Right lobe of liver (tissue), 6 donors: ENCODE data around the gene HNRNPU. TPM values are rescaled to one million over a fixed set of nuclear protein-coding genes. Genes with fewer than 3 reads are reported as not detected.

Source experiments
- ATAC-seq, 4 donors: fragments of 200-7000 bp; cut with Tn5 transposase; one replicate each; pipeline ENCODE4 v1.9.1; 2020; ENCODE audit warnings: mild to moderate bottlenecking in 4 of 4, moderate library complexity in 4 of 4
- DNase-seq, 3 donors: peaks; one replicate each; pipeline ENCODE4 v3.0.0-alpha.2; 2020
- H3K27ac ChIP-seq, 3 donors: fragments of 200-600 bp; one replicate each; pipeline ENCODE4 v1.8.0; 2022
- H3K27me3 ChIP-seq, 2 donors: fragments of 200-600 bp; one replicate each; pipeline ENCODE4 v1.8.0; 2022
- H3K36me3 ChIP-seq, 4 donors: fragments of 200-600 bp; sonication (generic) in 1 of 4; one replicate each; pipeline versions ENCODE4 v1.5.1 to v1.8.0; 2017 to 2022; ENCODE audit warnings: control low read depth in 1 of 4
- H3K4me1 ChIP-seq, 4 donors: fragments of 200-600 bp; sonication (generic) in 1 of 4; one replicate each; pipeline versions ENCODE4 v1.5.1 to v1.8.0; 2017 to 2022; ENCODE audit warnings: control low read depth in 1 of 4
- H3K4me3 ChIP-seq, 3 donors: fragments of 200-600 bp; one replicate each; pipeline ENCODE4 v1.8.0; 2022
- H3K9me3 ChIP-seq, 4 donors: fragments of 200-600 bp; sonication (generic) in 1 of 4; one replicate each; pipeline versions ENCODE4 v1.5.1 to v1.8.0; 2017 to 2022; ENCODE audit warnings: control low read depth in 1 of 4
- POLR2A ChIP-seq: fragments of 450-650 bp; IDR thresholded peaks from one replicate; pipeline ENCODE4 v1.6.1; 2017; ENCODE audit warnings: antibody characterized with exemption, mild to moderate bottlenecking
- WGBS: methylation state at CpG from one replicate; pipeline ENCODE4 v1.1.6; 2018; ENCODE audit warnings: low coverage, low lambda C conversion rate; ENCODE audit not compliant: insufficient coverage; ENCODE audit errors: missing lambda C conversion rate; 5-methylcytosine and 5-hydroxymethylcytosine counted together
- intact Hi-C, 2 donors: fragments of 100-400 bp; cut with DNase I; formaldehyde crosslinking; loops; one replicate each; pipeline versions ENCODE4 v1.11.2 to v1.14.1; 2022
- total RNA-seq, 6 experiments: library from RNA; depleted of rRNA in 2 of 6; stranded (reverse); fragments of >200 nt in 2 of 6; fragmentation: NEBNext Ultra II Directional in 3 of 6; extraction: Animal tissue kit (Norgen Biotek cat#: 25700) in 3 of 6; gene quantifications; one replicate each; pipeline versions ENCODE4 v1.1.0 to v1.2.4, GENCODE V29; 2016 to 2023
- TF ChIP-seq, protein P1 (sequence below), 4 donors: fragments of 200-600 bp in 3 of 4; fragments of 450-650 bp in 1 of 4; IDR thresholded peaks; one replicate each; pipeline versions ENCODE4 v1.5.1 to v1.8.0; 2016 to 2022; ENCODE audit warnings: antibody characterized with exemption in 4 of 4, mild to moderate bottlenecking in 2 of 4
- donor health status: DM: no; HTN: yes; CAD: no.
- donor health status: DM: no; HTN: no; CAD: no.
- donor health status: DM: no; HTN: no; CAD: no.
- donor health status: DM: no; HTN: yes; CAD: no.
- donor health status: DM: no; HTN: yes; CAD: no.

Gene HNRNPU
- total RNA-seq, 6 experiments from 2014 or later: 73.3 to 183 (median 121) TPM

DNA sequence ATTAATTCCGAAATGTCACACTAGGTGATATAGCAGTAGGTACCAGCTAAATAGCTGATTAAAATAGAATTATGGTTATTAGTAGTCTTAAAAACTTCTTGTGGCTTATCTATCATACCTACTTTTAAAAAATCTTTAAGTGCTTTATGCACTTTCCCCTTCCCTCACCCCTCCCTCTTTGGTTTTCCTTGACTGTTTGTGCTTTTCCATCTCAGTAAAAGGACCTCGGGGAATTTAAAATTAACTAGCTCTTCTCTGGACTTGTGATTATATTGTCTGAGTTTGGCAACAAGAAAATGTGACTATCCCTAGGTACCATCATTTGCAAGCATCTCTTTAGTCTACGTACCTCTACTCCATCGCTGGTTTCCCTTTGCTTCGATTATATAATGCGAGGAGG is 17.7 kb downstream of the HNRNPU start:
- 94% methylated on average over 6 of the region's 6 CpGs for WGBS
- no peak for DNase-seq
- Histone ChIP-seq H3K27ac (no peak overlapping the region), H3K4me3 (no peak overlapping the region), H3K9me3 (no peaks in the 10 kb centered on the region), H3K27me3 (no peaks in the 10 kb centered on the region), H3K4me1 (peaks cover 0 to 26% (median 9%) of the 10 kb centered on the region in 4 donors), H3K36me3 (peaks cover 0 to 78% (median 20%) of the 10 kb centered on the region in 4 donors)
- no peak for TF ChIP-seq POLR2A
- TF ChIP-seq, protein P1, sequence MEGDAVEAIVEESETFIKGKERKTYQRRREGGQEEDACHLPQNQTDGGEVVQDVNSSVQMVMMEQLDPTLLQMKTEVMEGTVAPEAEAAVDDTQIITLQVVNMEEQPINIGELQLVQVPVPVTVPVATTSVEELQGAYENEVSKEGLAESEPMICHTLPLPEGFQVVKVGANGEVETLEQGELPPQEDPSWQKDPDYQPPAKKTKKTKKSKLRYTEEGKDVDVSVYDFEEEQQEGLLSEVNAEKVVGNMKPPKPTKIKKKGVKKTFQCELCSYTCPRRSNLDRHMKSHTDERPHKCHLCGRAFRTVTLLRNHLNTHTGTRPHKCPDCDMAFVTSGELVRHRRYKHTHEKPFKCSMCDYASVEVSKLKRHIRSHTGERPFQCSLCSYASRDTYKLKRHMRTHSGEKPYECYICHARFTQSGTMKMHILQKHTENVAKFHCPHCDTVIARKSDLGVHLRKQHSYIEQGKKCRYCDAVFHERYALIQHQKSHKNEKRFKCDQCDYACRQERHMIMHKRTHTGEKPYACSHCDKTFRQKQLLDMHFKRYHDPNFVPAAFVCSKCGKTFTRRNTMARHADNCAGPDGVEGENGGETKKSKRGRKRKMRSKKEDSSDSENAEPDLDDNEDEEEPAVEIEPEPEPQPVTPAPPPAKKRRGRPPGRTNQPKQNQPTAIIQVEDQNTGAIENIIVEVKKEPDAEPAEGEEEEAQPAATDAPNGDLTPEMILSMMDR (IDR thresholded peaks at IDR 0.05): no peak
- no peak for ATAC-seq
- intact Hi-C loops: no loop called here

DNA sequence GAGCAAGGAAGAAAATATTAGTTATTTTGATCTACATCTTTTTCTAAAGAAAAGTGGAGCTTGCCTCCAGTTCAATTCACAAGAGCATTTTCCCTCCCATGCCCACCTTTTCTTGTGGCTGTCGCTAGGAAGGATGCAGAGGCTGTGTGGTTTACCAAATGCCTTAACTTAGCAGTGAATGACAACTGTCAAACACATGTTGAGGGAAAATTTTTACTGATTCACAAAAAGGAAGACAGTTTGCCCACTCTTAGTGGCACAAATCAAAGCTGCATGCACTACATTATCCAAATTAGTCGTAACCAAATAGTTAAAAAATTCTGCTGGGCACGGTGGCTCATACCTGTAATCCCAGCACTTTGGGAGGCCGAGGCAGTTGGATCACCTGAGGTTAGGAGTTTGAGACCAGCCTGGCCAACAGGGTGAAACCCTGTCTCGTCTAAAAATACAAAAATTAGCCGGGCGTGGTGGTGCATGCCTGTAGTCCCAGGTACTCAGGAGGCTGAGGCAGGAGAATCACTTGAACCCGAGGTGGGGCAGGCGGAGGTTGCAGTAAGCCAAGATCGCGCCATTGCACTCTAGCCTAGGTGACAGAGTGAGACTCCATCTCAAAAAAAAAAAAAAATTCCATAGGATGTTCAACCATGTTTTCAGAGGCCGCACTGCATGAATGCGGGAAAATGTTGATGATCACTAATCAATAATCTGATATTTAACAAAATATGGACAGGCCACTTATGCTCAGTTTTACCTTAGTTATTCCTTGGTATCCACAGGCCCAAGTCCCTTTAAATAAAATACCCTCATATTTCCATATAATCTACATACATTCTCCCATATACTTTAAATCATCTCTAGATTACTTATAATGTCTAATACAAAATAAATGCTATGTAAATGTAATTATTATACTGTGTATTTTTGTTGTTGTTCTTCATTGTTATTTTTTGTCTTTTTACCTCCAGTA is 19.9 kb downstream of the HNRNPU start:
- H3K27ac ChIP-seq: no peak overlapping the region
- intact Hi-C loops: no loop called here
- WGBS: 86% methylated on average over 12 of the region's 13 CpGs
- no peaks in the 10 kb centered on the region for H3K9me3 ChIP-seq
- peaks cover 0 to 69% (median 21%) of the 10 kb centered on the region in 4 donors for H3K36me3 ChIP-seq
- TF ChIP-seq, protein P1 (IDR thresholded peaks at IDR 0.05): no peak
- TF ChIP-seq POLR2A: no peak
- DNase-seq (no peak), ATAC-seq (no peak)
- peaks cover 0 to 18% (median 2%) of the 10 kb centered on the region in 4 donors for H3K4me1 ChIP-seq
- no peaks in the 10 kb centered on the region for H3K27me3 ChIP-seq
- no peak overlapping the region for H3K4me3 ChIP-seq

DNA sequence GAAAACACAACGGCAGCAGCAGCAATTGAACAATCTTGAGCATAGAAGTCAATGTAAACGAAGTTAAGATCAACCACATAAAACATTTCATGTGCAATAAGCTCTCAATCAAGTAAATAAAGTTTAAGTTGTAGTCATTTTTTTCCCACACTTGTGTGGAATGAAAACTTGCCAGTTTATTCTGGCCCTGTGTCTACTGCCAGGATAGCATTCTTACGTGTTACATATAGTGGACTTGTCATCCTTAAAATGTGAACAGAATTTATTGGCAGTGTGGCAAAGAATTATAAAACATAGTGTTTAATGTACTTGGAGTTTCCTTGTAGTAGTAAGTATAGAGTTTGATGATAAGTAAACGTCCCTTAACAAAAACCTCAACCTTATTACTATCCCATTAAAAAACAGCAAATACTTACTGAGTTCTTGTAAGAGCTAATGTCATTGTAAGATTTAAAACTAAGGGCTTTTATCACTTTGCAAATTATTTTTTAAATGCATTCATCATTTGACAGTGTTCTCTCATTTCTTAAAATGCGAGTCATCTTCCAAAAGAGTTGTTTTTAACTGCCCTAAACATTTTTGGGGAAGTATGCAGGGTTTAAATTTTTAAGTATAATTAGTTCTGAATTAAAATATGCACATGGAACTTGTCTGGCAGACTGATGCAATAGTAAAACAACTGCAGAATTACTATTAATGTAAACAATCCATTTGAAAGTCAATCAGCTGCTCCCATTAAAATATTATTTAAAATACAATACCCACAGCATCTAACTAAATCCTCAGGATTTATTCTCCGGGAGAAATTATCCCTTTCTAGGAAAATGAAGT is 21.0 kb downstream of the HNRNPU start:
- TF ChIP-seq POLR2A: no peak
- TF ChIP-seq, protein P1 (IDR thresholded peaks at IDR 0.05): no peak
- H3K27ac ChIP-seq: no peak overlapping the region
- no peak overlapping the region for H3K4me3 ChIP-seq
- H3K4me1 ChIP-seq: peaks cover 0 to 18% (median 2%) of the 10 kb centered on the region in 4 donors
- intact Hi-C loops: no loop called here
- H3K9me3 ChIP-seq: no peaks in the 10 kb centered on the region
- ATAC-seq (no peak), DNase-seq (no peak)
- WGBS: 78% methylated on average over 6 of the region's 6 CpGs
- H3K36me3 ChIP-seq: peaks cover 0 to 68% (median 21%) of the 10 kb centered on the region in 4 donors
- no peaks in the 10 kb centered on the region for H3K27me3 ChIP-seq

DNA sequence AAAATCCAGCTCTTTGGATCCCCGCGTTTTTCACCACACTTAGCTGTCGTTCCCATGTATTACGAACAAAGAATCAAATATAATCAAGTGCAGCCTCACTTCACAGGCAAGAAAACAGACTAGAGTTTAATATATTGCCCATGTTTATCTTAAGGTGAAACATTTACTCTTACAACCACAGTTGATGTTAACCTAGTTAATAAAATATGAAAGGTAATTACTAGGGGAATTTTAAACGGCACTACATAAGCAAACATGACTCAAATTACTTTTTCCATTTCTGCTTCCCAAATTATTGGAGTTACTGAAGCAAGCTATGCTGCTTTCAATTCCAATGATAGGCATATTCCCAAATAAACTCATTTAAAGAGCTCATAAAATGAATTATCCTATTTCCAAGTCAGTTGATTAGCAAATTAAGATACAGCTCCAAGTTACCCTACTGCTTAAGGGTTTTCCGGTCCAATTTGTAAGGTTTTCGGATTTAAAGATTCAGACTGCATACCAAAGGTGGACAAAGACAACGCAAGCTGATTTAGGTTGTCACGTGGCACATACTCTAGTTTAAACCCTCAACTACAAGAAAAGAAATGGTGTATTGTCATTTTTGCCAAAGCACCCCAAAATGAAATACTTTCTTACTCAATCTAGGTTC is 22.9 kb downstream of the HNRNPU start:
- WGBS: 60% methylated on average over 9 of the region's 9 CpGs
- DNase-seq (no peak), ATAC-seq (peak; percentile 28 to 56 (median 36))
- Histone ChIP-seq H3K27me3 (no peaks in the 10 kb centered on the region), H3K27ac (peak overlapping the region in 1 of 3 donors; percentile 24), H3K9me3 (no peaks in the 10 kb centered on the region), H3K4me1 (peaks cover 0 to 32% (median 2%) of the 10 kb centered on the region in 4 donors), H3K4me3 (no peak overlapping the region), H3K36me3 (peaks cover 0 to 53% (median 18%) of the 10 kb centered on the region in 4 donors)
- intact Hi-C loops: no loop called here
- TF ChIP-seq, protein P1 (IDR thresholded peaks at IDR 0.05): no peak
- no peak for TF ChIP-seq POLR2A
